Endothelial cell of umbilical vein (primary cell): Measurements from ENCODE around the gene PDGFB.

ENCODE experiments used
- CTCF ChIP-seq, 2 donors: IDR thresholded peaks; 1 replicate in 1 of 2; 2 replicates in 1 of 2; pipeline ENCODE4 v1.5.1; 2011; ENCODE audit warnings: low read length in 2 of 2, mild to moderate bottlenecking in 2 of 2, moderate library complexity in 2 of 2, control low read depth in 1 of 2, inconsistent platforms in 1 of 2, low read depth in 1 of 2; ENCODE audit not compliant: insufficient read depth in 1 of 2; ENCODE audit errors: extremely low read depth in 1 of 2
- EZH2 ChIP-seq: IDR thresholded peaks from 2 replicates; pipeline ENCODE4 v1.6.1; 2012; ENCODE audit warnings: borderline replicate concordance, low read depth, mild to moderate bottlenecking, moderate library complexity, low read length, inconsistent platforms; ENCODE audit not compliant: severe bottlenecking
- FOS ChIP-seq: IDR thresholded peaks from 2 replicates; pipeline ENCODE4 v1.6.1; 2011; ENCODE audit warnings: mild to moderate bottlenecking, low read length, moderate library complexity, borderline replicate concordance; ENCODE audit not compliant: insufficient read depth
- GATA2 ChIP-seq: IDR thresholded peaks from 2 replicates; pipeline ENCODE4 v1.7.0; 2011; ENCODE audit warnings: low read depth, mild to moderate bottlenecking, moderate library complexity, mixed read lengths, low read length; ENCODE audit not compliant: insufficient read length, insufficient read depth
- MAX ChIP-seq: IDR thresholded peaks from 2 replicates; pipeline ENCODE4 v1.6.1; 2011; ENCODE audit not compliant: insufficient read depth, insufficient read length
- POLR2A ChIP-seq: IDR thresholded peaks from 2 replicates; pipeline ENCODE4 v1.6.1; 2012; ENCODE audit warnings: low read depth, mild to moderate bottlenecking, control low read depth, low read length
- POLR2AphosphoS5 ChIP-seq: IDR thresholded peaks from 2 replicates; pipeline ENCODE4 v1.6.1; 2012; ENCODE audit warnings: low read depth, mild to moderate bottlenecking, control low read depth, low read length, moderate library complexity; ENCODE audit not compliant: insufficient read depth

- TF ChIP-seq MAX: no peak
- TF ChIP-seq CTCF (IDR thresholded peaks at IDR 0.05; ENCODE audit: extremely low read depth in 1 of 2, insufficient read depth in 1 of 2, low read depth in 1 of 2, low read length in 2 of 2): no peak
- no peak for TF ChIP-seq EZH2
- TF ChIP-seq POLR2A: no peak
- TF ChIP-seq FOS: no peak
- TF ChIP-seq POLR2AphosphoS5: no peak
- TF ChIP-seq GATA2: no peak
These were observed 38.3 kb downstream of the PDGFB start for GRCh38 chr22:39206491-39206890.
